Hepatocyte (in vitro differentiated cells): ENCODE data around the gene ADGRL3.

Experiments
- EZH2 ChIP-seq: fragments of 200-600 bp; sonication (generic); IDR thresholded peaks from 2 replicates; pipeline ENCODE4 v1.6.1; 2016; ENCODE audit warnings: antibody characterized with exemption, mild to moderate bottlenecking, borderline replicate concordance
- TF ChIP-seq, protein P1 (sequence below): fragments of 200-600 bp; sonication (generic); IDR thresholded peaks from 2 replicates; pipeline ENCODE4 v1.5.1; 2016; ENCODE audit warnings: antibody characterized with exemption, mild to moderate bottlenecking; ENCODE audit not compliant: poor library complexity

DNA sequence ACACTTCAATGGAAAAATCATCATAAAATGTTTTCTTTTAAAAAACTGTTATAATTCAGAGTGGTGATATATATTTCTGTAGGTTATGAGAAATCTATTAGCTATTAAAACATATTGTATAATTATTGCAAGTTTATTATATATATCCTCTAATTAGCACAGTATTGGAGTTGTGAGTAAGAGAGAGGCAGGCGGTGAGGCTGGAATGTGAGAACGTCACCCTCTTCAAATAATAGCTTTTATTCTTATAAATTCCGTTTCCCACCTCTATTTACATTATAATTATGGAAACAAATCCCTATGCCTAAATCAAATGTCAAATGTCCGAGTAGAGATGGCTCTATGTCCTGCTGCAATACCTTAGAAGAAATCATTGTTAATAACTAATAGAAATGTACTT lies 292.9 kb downstream of the ADGRL3 start:
- TF ChIP-seq, protein P1, sequence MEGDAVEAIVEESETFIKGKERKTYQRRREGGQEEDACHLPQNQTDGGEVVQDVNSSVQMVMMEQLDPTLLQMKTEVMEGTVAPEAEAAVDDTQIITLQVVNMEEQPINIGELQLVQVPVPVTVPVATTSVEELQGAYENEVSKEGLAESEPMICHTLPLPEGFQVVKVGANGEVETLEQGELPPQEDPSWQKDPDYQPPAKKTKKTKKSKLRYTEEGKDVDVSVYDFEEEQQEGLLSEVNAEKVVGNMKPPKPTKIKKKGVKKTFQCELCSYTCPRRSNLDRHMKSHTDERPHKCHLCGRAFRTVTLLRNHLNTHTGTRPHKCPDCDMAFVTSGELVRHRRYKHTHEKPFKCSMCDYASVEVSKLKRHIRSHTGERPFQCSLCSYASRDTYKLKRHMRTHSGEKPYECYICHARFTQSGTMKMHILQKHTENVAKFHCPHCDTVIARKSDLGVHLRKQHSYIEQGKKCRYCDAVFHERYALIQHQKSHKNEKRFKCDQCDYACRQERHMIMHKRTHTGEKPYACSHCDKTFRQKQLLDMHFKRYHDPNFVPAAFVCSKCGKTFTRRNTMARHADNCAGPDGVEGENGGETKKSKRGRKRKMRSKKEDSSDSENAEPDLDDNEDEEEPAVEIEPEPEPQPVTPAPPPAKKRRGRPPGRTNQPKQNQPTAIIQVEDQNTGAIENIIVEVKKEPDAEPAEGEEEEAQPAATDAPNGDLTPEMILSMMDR, result no peak
- TF ChIP-seq EZH2, result no peak
